ENCODE data around the gene CACNA1E. TPM values are rescaled to one million over a fixed set of nuclear protein-coding genes. Genes with fewer than 3 reads are reported as not detected.

Gene CACNA1E
- total RNA-seq, 4 donors from 2014 or later, result 0.03 to 0.05 TPM; not detected in 2

- Histone ChIP-seq H3K27ac (no peak overlapping the region), H3K27me3 (no peaks in the 10 kb centered on the region), H3K4me3 (no peak overlapping the region), H3K9me3 (no peaks in the 10 kb centered on the region), H3K36me3 (no peaks in the 10 kb centered on the region), H3K4me1 (no peaks in the 10 kb centered on the region)
- in situ Hi-C loops (cut with MboI; ENCODE audit: low sequenced_read_pairs in 4 of 4) (no loop called here), intact Hi-C loops (cut with DNase I; ENCODE audit: low total_unique reads) (no loop called here)
- TF ChIP-seq CTCF (IDR thresholded peaks at IDR 0.05 in 4 of 5, conservative IDR thresholded peaks at IDR 0.05 in 1 of 5) (no peak), POLR2A (IDR thresholded peaks at IDR 0.05) (no peak)
- ATAC-seq (no peak), DNase-seq (no peak)
Measured at GRCh38 chr1:181704546-181704945, 221.2 kb downstream of the CACNA1E start.

DNA sequence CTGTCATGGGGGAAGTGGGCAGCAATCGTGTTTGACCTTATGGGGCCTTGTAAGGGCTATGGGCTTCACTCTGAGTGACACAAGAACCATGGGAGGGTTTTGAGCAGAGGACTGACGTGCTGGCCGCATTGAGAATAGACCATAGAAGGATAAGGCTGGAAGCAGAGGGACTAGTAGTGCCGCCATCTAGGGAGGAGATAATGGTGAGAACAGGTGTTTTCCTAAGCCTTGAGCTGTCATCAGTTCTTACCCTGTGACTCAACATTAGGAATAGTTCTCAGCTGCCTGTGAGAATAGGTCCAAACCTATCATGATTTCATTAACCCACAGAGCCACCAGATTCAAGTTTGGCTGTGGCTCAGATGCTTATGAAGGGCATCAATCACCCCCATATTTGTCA, 228.5 kb downstream of the CACNA1E start:
- H3K36me3 ChIP-seq, result no peaks in the 10 kb centered on the region
- in situ Hi-C loops (cut with MboI; ENCODE audit: low sequenced_read_pairs in 4 of 4) (no loop called here), intact Hi-C loops (cut with DNase I; ENCODE audit: low total_unique reads) (no loop called here)
- ATAC-seq, result peak in 1 of 2 donors; percentile 19
- H3K27ac ChIP-seq, result no peak overlapping the region
- no peaks in the 10 kb centered on the region for H3K9me3 ChIP-seq
- no peak for DNase-seq
- H3K27me3 ChIP-seq, result no peaks in the 10 kb centered on the region
- TF ChIP-seq POLR2A (IDR thresholded peaks at IDR 0.05), result no peak
- TF ChIP-seq CTCF (IDR thresholded peaks at IDR 0.05 in 4 of 5, conservative IDR thresholded peaks at IDR 0.05 in 1 of 5), result no peak
- H3K4me3 ChIP-seq, result no peak overlapping the region
- no peaks in the 10 kb centered on the region for H3K4me1 ChIP-seq

DNA sequence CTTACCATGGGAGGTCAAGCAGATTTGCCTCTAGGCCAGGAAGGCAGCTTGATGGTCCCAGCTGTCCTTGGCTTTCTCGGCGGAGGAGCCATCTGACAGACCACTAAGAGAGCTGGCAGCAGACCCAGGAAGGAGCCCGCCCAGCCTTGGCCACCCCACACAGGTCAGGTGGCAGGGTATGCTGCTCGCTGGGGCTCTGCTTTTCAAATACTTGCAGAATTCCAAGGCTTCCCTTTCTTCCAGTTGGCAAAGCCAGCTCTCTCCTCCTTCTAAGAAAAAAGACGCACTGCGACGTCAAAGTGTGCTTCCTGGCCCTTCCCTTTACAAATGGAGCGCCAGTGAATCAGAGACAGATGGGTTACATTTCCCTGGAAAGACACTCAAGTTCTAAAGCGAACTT, 229.4 kb downstream of the CACNA1E start:
- H3K9me3 ChIP-seq, result no peaks in the 10 kb centered on the region
- no peaks in the 10 kb centered on the region for H3K36me3 ChIP-seq
- intact Hi-C loops (cut with DNase I; ENCODE audit: low total_unique reads), result no loop called here
- in situ Hi-C loops (cut with MboI; ENCODE audit: low sequenced_read_pairs in 4 of 4), result no loop called here
- ATAC-seq (no peak), DNase-seq (no peak)
- no peaks in the 10 kb centered on the region for H3K4me1 ChIP-seq
- no peak for TF ChIP-seq POLR2A (IDR thresholded peaks at IDR 0.05)
- no peak for TF ChIP-seq CTCF (IDR thresholded peaks at IDR 0.05 in 4 of 5, conservative IDR thresholded peaks at IDR 0.05 in 1 of 5)
- no peak overlapping the region for H3K4me3 ChIP-seq
- H3K27me3 ChIP-seq, result no peaks in the 10 kb centered on the region
- H3K27ac ChIP-seq, result no peak overlapping the region

- Histone ChIP-seq H3K9me3 (no peaks in the 10 kb centered on the region), H3K4me3 (no peak overlapping the region), H3K27me3 (no peaks in the 10 kb centered on the region), H3K27ac (no peak overlapping the region), H3K36me3 (no peaks in the 10 kb centered on the region), H3K4me1 (no peaks in the 10 kb centered on the region)
- intact Hi-C loops (cut with DNase I; ENCODE audit: low total_unique reads), result no loop called here
- in situ Hi-C loops (cut with MboI; ENCODE audit: low sequenced_read_pairs in 4 of 4), result no loop called here
- no peak for DNase-seq
- no peak for ATAC-seq
- TF ChIP-seq CTCF (IDR thresholded peaks at IDR 0.05 in 4 of 5, conservative IDR thresholded peaks at IDR 0.05 in 1 of 5), result no peak
- TF ChIP-seq POLR2A (IDR thresholded peaks at IDR 0.05), result no peak
Measured at GRCh38 chr1:181714428-181714827, 231.1 kb downstream of the CACNA1E start.

GRCh38 chr1:181718034-181718433, 234.7 kb downstream of the CACNA1E start:
- no peak overlapping the region for H3K4me3 ChIP-seq
- in situ Hi-C loops (cut with MboI; ENCODE audit: low sequenced_read_pairs in 4 of 4), result no loop called here
- ATAC-seq (no peak), DNase-seq (no peak)
- H3K9me3 ChIP-seq, result no peaks in the 10 kb centered on the region
- H3K36me3 ChIP-seq, result no peaks in the 10 kb centered on the region
- no peak overlapping the region for H3K27ac ChIP-seq
- TF ChIP-seq POLR2A (IDR thresholded peaks at IDR 0.05) (no peak), CTCF (IDR thresholded peaks at IDR 0.05 in 4 of 5, conservative IDR thresholded peaks at IDR 0.05 in 1 of 5) (no peak)
- intact Hi-C loops (cut with DNase I; ENCODE audit: low total_unique reads), result no loop called here
- no peaks in the 10 kb centered on the region for H3K27me3 ChIP-seq
- no peaks in the 10 kb centered on the region for H3K4me1 ChIP-seq

Measured in gastrocnemius medialis (tissue), 4 donors.